Activated CD4-positive, alpha-beta T cell treated with anti-CD3 and anti-CD28 coated beads for 24 hours (primary cell): ENCODE results near the gene ADARB2.

Experiments
- DNase-seq, 2 donors: peaks; one replicate each; pipeline ENCODE4 v3.0.0-alpha.2; 2020; ENCODE audit warnings: low read depth in 2 of 2

Gene ADARB2

GRCh38 chr10:1571587-1572237 lies 165.6 kb downstream of the ADARB2 start:
- no peak for DNase-seq

GRCh38 chr10:1570416-1571051 lies 166.8 kb downstream of the ADARB2 start:
- no peak for DNase-seq

GRCh38 chr10:1569208-1569607 lies 168.1 kb downstream of the ADARB2 start:
- DNase-seq, result no peak

- no peak for DNase-seq
Observed at GRCh38 chr10:1567742-1568495, 169.4 kb downstream of the ADARB2 start.

- no peak for DNase-seq
Observed at GRCh38 chr10:1567152-1567551, 170.2 kb downstream of the ADARB2 start.

GRCh38 chr10:1564791-1565190 lies 172.5 kb downstream of the ADARB2 start:
- no peak for DNase-seq

GRCh38 chr10:1563028-1563427 lies 174.3 kb downstream of the ADARB2 start:
- no peak for DNase-seq

GRCh38 chr10:1561731-1562337 lies 175.5 kb downstream of the ADARB2 start:
- no peak for DNase-seq

- DNase-seq, result no peak
Observed at GRCh38 chr10:1560535-1561192, 176.7 kb downstream of the ADARB2 start.

- DNase-seq, result no peak
Observed at GRCh38 chr10:1559761-1560160, 177.6 kb downstream of the ADARB2 start.

GRCh38 chr10:1559311-1559710 lies 178.0 kb downstream of the ADARB2 start:
- DNase-seq, result no peak

- no peak for DNase-seq
Observed at GRCh38 chr10:1558906-1559305, 178.4 kb downstream of the ADARB2 start.

GRCh38 chr10:1557081-1557480 lies 180.2 kb downstream of the ADARB2 start:
- DNase-seq, result no peak

- DNase-seq, result no peak
Observed at GRCh38 chr10:1556496-1556895, 180.8 kb downstream of the ADARB2 start.

GRCh38 chr10:1553951-1554350 lies 183.4 kb downstream of the ADARB2 start:
- no peak for DNase-seq

GRCh38 chr10:1552881-1553670 lies 184.2 kb downstream of the ADARB2 start:
- DNase-seq, result no peak

GRCh38 chr10:1552406-1552805 lies 184.9 kb downstream of the ADARB2 start:
- DNase-seq, result no peak

- no peak for DNase-seq
Observed at GRCh38 chr10:1551636-1552338, 185.5 kb downstream of the ADARB2 start.

- DNase-seq, result no peak
Observed at GRCh38 chr10:1550616-1551015, 186.7 kb downstream of the ADARB2 start.

- no peak for DNase-seq
Observed at GRCh38 chr10:1550291-1550595, 187.1 kb downstream of the ADARB2 start.
